NCI-H345 treated with DMSO at 0.1 percent for 48 hours (cell line): Measurements from ENCODE around the gene SARDH.
A peak's percentile ranks its signal among the peaks of the same experiment; 100 is the strongest.

ENCODE experiments used
- DNase-seq: peaks from one replicate; lab custom pipeline; 2025; ENCODE audit not compliant: unreplicated experiment; lab: John Stamatoyannopoulos, UW

SARDH gene

DNA sequence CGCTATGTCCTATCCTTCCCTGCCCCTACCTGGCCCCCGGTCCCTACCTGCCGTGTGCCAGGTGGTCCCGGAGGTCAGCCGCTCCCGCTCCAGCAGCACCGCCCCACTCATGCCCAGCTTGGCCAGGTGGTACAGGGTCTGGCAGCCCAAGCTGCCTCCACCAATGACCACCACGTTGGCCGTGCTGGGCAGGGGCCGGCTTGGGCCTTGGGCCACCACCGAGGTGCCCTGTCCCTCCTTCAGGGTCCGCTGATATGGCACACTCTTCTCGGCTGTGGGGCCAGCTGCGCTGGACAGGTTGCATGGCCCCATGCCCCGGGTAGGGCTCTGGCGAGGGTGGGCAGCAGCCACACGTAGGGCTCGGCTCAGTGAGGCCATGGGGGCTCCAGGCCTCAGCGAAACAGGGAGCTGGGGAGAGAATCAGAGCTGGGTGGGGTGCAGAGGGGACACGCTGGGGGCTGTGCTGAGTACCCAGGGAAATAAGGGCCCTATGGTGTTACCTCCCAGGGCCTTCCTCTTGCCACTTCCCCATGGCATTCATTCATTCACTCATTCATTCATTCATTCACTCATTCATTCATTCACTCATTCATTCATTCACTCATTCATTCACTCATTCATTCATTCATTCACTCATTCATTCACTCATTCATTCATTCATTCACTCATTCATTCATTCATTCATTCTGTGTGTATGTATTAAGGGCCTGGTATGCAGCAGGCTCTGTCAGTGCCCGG, 4.2 kb downstream of the SARDH start:
- DNase-seq = no peak

DNA sequence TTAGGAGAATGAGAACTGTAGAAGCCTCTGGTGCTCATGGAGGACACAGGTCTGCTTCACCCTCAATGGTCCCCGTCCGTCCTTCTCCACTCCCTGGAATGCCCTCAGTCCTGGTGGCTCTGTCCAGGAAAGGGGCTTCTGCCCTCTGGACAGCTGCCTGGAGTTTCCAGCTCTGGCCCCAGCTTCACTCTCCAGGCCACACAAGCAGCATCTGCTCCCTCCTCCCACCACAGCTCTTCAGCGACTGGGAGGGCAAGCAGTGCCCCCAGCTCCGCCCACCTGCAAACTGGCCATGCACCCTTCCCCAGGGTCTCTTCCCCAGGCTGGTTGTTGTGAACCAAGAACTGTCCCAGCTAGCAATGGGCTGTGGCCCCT, 4.7 kb downstream of the SARDH start:
- no peak for DNase-seq

DNA sequence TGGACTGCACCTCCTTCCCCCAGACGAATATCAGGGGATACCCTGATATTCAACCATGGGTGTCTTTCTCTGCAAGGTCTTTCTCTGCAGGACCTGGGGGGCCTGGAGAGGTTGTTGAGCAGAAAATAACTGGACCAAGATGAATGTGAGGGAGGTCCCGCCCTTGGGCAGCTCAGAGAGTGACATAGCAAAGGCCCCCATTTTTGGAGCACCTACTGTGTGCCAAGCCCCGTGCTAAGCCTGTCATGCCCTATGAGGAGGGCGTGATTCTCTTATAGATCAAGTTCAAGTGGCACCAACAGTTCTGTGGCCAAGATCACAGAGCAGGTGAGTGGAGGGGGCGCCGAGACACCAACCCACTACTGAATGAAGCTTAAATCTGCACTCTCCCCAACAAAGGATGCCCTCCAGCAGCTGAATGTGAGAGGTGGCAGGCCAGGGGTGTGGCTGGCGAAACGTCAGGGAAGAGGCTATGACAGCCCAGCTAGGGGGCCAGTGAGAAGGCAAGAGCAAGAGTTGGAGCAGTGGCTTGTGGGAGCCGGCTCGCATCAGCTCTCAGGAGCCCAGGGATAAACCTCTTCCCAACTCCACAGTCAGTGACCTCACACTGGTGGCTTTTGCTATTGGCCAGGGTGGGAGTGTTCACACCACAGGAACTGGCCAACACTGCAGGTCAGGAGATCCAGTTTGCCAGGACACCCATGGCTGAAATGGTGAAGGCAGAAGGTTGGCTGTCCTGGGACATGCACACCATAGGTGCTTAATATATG, 5.3 kb downstream of the SARDH start:
- no peak for DNase-seq

DNA sequence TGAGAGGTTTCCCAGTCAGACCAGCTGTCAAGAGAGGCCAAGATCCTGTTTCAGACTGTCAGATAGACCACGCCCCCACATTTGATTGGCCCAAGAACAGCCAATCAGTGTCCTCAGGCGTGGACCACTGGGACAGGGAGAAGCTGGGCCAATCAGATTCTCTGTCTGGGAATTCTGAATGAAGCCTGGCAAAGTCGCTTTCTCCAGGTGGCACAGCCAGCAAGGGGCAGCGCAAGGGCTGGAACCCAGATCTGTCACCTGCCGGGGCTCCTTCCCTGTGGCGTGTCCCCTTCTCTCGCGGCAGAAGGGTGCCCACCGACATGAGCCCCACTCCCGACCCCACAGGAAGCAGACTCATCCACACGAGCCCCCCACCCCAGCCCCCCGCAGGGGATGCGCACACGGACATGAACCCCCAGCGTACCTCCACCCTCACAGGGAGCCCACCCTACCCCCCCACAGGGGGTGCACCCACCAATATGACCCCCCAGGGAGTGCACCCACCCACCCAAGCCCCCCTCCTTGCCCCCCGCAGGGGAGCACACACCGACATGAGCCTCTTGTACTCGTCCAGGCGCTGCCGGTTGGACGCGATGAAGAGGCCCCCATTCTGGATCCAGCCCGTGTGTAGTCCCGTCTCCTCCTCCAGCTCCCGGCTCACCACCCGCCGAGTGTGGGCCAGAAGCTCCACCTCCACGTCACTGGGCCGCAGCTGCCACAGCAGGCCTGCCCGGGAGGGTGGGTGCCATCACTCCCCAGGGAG, 6.1 kb downstream of the SARDH start:
- DNase-seq = peak; percentile 16

DNA sequence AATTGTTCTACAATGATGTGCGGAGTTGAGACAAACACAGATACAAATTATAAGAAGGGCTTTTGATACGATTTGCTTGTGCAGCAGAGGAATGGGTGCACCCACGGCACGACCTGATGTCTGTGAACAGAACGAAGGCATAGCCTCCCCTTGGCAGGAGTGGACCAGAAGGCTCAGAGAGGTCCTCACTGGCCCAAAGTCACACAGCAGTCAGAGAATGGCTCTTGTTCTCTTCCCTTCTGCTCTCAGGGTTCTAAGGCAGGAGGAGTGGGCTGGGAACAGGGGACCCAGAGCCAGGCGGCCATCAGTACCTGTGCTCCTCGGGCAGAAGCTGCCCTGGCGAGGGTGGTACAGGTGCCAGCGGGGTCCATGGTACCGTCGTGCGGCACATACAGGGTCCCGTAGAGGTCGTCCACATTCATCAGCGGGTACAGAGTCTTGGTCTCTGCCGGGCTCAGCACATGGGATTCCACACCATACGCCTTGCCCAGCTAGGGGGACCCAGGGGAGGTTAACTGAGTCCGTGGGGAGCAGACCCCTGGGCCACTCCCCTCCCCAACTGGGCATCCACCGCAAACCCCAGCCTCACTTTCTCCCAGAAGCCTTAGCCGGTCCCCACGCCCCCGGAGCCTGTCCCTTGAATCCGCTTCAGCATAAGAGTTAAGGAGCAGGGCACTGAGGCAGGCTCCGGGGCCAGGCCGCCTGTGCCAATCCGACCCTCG, 7.0 kb downstream of the SARDH start:
- no peak for DNase-seq

DNA sequence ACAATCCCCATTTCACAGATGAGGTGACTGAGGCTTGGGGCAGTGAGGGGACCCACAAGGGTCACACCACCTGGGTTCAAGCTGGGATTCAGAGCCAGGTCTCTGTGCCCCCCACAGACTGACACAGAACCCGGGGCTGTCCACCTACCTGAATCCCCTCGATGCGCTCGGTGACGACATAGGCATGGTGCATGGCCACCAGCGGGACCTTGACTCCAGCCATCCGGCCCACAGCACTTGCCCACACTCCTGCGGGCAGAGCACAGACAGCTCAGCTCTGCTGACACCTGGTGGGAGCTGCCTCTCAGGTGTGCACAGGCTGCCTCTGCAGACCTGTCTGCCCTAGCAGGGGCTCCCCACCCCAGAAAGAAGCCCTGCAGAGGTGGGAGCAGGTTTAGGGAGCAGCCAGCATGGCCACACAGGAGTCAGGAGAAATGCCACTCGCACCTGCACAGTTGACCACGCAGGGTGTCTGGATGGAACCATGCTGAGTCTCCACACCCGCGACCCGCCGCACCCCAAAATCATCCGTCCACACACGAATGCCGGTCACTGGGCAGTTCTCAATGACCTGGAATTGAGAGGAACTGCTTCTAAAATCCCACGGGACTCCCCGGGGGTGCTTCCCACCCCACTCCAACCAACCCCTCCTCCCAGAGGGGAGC, 8.4 kb downstream of the SARDH start:
- no peak for DNase-seq

DNA sequence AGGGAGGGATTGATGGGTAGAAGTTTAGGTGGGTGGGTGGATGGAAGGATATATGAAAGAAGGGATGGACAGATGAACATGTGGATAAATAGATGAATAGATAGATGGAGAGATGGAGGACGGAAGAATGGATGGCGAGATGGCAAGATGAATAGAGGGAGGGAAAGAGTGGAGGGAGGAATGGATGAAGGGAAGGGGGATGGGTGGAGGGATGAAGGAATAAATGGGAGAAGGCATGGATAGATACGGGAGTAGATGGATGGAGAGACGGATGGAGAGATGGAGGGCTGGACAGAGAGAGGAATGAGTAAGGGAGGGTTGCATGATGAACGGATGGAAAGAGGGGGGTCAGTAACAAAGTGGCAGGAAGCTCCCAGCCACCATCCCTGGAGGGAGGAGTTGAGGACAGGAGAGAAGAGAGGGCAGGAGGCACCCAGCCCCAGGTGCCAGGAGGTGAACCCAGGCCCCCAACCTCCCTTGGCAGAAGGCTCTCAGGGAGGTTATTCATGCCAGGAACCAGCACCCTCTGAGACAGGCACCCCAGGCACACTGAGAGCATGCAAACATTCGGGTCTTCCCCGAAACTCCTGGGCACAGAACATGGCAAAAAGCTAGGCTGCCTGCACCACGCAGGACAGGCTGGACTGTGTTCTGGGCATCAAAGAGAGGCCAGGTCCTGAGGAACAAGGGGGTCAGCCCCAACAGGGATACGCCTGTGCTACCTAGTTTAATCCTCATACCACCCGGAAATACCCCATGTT, 9.1 kb downstream of the SARDH start:
- DNase-seq = no peak

DNA sequence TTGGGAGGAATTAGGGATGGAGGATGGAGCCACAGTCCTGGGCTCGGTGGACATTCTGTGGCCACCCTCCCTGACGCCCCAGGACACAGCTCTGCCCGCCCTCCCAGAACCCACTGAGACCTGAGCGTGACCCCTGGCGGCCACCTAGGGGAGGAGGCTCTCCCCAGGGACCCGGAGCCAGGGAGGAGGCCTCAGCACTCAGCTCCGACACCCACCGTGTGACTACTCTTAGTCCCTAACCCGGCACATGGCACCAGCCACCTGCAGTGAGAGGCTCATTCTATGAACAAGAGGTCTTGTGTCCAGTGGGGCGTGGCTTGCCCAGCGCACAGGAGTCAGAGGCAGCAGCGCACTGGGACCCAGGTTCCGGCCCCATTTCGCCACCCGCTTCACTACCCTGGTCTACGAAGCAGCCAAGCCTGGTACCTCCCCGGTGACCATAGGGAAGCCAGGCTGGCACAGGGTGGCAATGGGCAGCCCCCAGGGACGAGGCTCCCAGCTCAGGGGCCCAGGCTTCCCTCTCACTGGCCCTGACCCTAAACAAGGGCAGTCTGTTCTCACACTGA, 10.2 kb downstream of the SARDH start:
- no peak for DNase-seq

DNA sequence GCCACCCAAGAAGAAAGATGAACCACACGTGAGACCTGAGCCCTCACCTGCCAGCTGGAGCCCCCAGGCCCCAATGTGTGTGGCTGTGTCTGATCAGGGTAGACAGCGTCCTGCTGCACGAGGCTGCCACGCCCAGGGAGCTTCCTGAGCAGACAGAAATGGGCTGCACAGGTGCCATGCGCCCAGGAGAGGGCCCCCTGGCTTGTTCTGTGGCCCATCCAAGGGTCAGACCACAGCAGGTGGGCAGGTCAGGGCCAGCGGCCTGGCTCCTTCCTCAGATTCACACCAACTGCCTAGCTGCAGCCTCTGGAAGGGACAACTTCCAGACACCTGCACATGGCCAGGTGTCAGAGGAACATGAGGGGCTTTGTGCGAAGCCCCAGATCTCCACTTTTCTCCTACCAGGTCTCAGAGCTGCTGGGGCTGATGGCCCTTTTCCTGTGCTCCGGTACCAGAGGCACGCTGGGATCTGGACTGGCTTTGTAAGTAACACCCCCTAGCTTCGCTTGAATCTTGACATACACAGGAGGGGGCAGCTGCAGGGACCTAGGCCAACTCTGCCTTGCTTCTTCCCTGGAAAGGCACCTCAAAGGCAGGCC, 10.8 kb downstream of the SARDH start:
- no peak for DNase-seq

DNA sequence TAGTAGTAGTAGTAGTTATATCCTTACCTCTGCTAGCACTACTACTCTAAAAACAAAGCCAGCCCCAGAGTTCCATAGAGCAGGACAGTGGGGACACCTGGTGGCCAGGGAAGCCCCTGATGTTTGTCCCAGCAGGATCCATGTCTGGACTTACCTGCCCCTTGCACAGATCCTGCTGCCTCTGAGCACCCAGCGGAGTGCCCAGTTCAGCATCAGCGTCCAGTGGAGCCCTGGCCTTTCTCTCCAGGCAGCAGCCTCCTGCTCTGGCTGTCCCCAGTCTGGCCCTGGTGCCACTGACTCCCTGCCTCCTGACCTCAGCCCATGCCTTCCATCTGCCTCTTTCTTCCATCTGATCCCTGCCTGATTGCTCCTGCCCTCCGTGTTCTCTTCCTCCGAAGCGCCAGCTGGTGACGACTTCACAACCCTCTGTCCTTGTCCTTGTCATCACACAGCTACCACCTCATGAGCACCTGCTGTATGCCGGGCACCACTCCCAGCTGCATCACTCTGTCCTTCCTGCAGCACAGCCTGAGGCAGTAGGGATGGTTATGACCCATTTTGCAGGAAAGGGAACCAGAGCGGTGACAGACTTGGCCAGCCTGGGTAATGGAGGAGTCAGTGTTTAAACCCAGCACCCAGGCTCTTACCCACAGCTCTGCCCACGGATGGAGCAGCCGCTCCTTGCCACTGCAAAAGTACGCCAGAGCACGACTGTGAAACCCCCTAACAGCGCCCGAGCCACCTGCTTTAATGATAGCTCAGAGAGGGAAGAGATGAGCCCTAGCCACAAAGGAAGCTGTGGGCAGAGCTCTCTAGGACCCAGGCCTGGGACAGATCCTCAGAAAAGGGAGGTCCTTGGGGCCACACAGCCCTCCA, 11.5 kb downstream of the SARDH start:
- peak; percentile 56 for DNase-seq

DNA sequence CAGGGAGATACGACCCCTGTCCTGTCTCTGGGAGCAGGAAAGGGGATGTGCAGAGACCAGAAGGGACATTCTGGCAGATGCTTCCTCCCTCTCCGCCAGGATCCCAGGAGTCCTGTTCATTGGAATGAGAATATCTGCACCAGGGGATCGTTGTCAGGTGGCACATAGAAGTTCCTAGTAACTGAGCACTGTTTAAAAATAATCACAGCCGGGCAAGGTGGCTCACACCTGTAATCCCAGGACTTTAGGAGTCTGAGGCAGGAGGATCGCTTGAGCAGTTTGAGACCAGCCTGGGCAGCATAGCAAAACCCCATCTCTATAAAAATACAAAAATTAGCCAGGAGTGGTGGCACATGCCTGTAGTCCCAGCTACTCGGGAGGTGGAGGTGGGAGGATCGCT, 12.3 kb downstream of the SARDH start:
- DNase-seq = no peak

DNA sequence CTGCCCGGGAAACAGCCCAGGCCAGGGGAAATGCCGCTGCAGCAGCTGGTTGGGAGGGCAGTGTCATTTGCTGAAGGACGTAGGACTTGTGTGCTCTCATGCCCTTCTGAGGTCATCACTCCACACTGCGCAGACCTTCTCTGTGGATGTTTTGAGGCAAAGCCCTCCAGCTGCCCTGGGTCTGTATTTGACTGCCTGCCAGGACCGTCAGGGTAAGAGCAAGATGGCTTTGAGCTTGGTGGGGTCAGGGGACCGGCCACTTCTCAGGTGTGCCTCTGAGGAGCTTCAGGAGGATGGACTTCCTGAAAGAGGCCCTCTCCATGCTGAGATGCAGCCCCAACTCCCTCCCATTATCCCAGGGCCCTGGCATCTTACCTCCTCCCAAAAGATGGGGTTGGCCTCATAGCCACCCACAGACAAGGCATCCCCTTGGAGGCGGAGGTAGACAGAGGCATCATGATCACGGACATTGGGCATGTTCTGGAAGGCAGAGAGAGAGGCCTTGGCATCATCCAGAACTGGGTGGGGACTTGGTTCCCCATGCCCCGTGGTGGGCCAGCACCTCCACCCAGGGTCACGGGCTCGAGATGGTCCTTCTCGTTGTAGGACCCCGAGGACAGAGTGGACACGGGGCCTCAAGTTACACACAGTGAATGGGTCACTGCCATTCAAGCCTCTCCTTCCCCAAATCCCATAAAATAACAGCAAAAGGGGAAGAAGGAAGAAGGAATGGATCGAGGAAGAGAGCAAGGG, 19.4 kb downstream of the SARDH start:
- DNase-seq = no peak

DNA sequence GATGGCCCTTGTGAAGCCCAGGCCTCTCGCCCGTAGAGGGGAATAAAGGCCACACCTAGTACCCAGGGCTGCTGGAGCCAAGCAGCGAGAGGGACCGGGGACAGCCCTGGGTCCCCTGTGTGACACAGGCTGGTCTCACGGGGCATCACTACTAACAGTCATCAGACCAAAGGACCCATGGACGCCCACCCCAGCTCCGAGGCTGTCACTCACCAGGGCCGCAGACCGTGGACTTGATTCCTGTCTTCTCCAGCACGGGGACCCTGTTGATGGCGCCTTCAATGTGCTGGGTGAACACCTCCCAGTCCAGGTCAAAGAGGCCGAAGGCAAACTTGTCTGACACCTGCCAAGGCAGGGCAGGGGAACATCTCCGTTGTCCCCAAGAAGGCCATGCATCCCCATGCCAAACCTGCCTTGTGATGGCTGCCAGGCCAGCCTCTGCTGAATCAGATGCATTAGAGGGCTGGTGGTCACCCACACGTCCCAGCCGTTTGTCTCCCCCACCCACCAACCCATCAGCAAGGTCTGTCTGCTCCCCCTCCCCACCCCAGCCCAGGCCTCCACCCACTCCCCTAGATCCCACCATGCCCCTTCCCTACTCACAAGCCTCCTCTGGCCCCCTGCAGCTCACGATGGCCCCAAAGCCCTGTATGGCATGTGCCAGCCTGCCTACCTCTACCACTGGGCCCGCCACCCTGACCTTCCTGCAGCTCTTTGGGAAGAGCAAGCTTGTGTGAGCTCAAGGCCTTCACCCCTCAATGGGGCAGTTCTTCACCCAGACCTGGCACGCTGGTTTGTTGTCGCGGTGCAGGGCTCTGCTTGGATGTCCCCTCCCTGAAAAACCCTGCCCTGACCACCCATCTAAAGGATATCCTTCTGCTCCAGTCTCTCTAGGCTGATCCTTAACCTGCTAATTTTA, 20.8 kb downstream of the SARDH start:
- DNase-seq = no peak

DNA sequence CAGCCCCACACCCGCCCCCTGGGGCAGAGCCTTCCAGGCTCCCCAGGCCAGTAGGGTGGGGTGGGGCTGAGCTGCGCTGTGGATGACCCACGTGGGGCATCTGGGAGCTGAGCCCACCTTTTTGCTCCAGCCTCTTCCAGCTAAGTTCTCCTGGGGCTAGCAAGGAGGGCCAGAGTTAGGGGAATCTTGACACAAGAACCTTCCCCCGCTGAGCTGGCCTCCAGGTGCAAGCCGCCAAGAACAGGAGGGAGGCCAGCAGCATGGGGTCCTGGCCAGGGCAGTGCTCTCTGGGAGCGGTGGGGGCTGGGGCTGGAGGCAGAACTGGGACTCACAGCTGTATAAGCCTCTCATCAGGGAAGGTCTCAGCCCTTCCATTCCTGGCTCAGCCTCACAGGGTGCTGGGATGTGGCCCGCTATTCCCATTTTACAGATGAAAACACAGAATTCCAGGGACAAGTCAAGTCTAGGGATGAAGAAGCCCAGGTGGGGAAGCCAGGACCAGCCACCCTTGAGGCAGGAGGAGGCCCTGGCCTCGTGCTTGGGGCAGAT, 21.5 kb downstream of the SARDH start:
- DNase-seq = no peak

DNA sequence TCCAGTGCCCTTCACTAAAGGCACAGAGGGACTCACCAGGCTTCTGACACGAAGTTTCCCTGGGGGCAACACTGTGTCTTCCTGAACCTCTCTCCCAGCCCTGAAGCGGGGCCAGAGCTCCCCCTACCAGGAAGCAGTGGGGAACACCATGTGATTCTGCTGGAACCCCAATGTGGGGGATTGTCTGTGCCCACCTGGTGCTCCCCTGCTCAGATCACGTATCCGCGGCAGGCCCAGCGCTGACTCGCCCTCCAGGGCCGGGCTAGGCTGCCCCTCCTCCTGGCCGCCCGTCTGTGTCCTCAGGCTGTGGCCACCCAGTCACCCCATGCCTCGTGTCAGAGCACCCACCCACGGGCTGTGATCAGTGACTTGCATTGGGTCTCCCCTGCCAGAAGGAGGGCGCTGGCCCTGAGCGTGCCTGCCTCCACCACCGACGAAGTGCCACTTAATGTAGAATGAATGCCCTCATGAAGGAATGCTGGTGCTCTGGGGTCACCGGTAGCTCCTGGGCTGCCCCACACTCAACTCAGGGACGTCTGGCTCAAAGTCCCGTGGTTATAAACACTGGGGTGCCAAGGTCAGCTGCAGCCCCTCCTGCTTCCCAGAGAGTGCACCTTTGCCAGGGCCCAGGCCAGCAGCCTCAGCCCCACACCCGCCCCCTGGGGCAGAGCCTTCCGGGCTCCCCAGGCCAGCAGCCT, 22.1 kb downstream of the SARDH start:
- peak; percentile 37 for DNase-seq
